ENCODE results near the gene KLK3.

GRCh38 chr19:50822661-50823208 lies 32.0 kb upstream of the KLK3 start:
- no peak for TF ChIP-seq CTCF (conservative IDR thresholded peaks at IDR 0.05; ENCODE audit: low read depth in 2 of 2)
- TF ChIP-seq REST (IDR thresholded peaks at IDR 0.05; ENCODE audit: unreplicated experiment), result no peak
- TF ChIP-seq EZH2 (IDR thresholded peaks at IDR 0.05; ENCODE audit: low read depth, unreplicated experiment), result no peak
- no peak for TF ChIP-seq POLR2AphosphoS5 (IDR thresholded peaks at IDR 0.05; ENCODE audit: low read depth)
- no peak for TF ChIP-seq JUNB (IDR thresholded peaks at IDR 0.05; ENCODE audit: unreplicated experiment)
- no peak for TF ChIP-seq CREB1 (CRISPR knock-in tag; IDR thresholded peaks at IDR 0.05; ENCODE audit: low read depth)
- no peak for TF ChIP-seq ZNF114 (CRISPR knock-in tag; IDR thresholded peaks at IDR 0.05)
- TF ChIP-seq EZH2phosphoT487 (IDR thresholded peaks at IDR 0.05; ENCODE audit: unreplicated experiment), result no peak
- TF ChIP-seq ZNF331 (CRISPR knock-in tag; IDR thresholded peaks at IDR 0.05; ENCODE audit: low read depth), result no peak
- no peak for TF ChIP-seq STAT1 (IDR thresholded peaks at IDR 0.05; ENCODE audit: unreplicated experiment)
- TF ChIP-seq ETS1 (IDR thresholded peaks at IDR 0.05), result no peak
- no peak for TF ChIP-seq ZNF462 (CRISPR knock-in tag; IDR thresholded peaks at IDR 0.05)

All from GM23338 (cell line).